Prostate gland (tissue), 2 donors: ENCODE measurements around the gene INMT.

ENCODE experiments used
- POLR2A ChIP-seq: fragments of 450-650 bp; IDR thresholded peaks from one replicate; pipeline ENCODE4 v1.6.1; 2016; ENCODE audit warnings: antibody characterized with exemption, mild to moderate bottlenecking
- POLR2AphosphoS5 ChIP-seq: sonication (generic); formaldehyde crosslinking; IDR thresholded peaks from one replicate; pipeline ENCODE4 v1.6.1; 2017; ENCODE audit warnings: antibody characterized with exemption
- TF ChIP-seq, protein P1 (sequence below), 4 experiments: fragments of 200-600 bp in 2 of 4; fragments of 450-650 bp in 2 of 4; sonication (generic) in 2 of 4; IDR thresholded peaks; 1 replicate in 3 of 4; 2 replicates in 1 of 4; pipeline ENCODE4 v1.5.1; 2016 to 2019; ENCODE audit warnings: antibody characterized with exemption in 4 of 4, mild to moderate bottlenecking in 2 of 4, moderate library complexity in 2 of 4

DNA sequence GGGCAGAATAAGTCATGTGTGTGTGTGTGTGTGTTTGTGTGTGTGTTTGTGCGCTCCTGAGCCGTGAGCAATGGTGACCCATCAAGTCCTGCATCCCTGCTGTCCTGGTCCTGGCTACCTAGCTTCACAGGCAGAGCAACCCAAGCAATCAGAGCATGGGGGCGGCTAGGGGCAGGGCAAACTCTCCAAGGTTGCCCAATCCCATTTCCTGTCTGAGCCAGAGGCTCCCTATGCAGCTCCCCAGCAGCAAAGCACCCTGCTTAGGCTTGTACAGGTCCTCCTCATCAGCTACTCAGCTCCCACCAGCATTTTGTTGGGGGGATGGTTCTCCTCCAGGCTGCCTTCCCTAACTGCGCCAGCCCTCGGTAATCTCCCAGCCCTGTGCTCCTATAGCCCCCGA is 38.5 kb upstream of the INMT start:
- no peak for TF ChIP-seq POLR2A
- TF ChIP-seq, protein P1, sequence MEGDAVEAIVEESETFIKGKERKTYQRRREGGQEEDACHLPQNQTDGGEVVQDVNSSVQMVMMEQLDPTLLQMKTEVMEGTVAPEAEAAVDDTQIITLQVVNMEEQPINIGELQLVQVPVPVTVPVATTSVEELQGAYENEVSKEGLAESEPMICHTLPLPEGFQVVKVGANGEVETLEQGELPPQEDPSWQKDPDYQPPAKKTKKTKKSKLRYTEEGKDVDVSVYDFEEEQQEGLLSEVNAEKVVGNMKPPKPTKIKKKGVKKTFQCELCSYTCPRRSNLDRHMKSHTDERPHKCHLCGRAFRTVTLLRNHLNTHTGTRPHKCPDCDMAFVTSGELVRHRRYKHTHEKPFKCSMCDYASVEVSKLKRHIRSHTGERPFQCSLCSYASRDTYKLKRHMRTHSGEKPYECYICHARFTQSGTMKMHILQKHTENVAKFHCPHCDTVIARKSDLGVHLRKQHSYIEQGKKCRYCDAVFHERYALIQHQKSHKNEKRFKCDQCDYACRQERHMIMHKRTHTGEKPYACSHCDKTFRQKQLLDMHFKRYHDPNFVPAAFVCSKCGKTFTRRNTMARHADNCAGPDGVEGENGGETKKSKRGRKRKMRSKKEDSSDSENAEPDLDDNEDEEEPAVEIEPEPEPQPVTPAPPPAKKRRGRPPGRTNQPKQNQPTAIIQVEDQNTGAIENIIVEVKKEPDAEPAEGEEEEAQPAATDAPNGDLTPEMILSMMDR (IDR thresholded peaks at IDR 0.05): no peak
- no peak for TF ChIP-seq POLR2AphosphoS5
